ENCODE data around the gene WDR90. TPM values are rescaled to one million over a fixed set of nuclear protein-coding genes. Genes with fewer than 3 reads are reported as not detected.

Gene WDR90
- total and polyA plus RNA-seq, 4 donors: 7.5 to 60.9 (median 23.4) TPM

DNA sequence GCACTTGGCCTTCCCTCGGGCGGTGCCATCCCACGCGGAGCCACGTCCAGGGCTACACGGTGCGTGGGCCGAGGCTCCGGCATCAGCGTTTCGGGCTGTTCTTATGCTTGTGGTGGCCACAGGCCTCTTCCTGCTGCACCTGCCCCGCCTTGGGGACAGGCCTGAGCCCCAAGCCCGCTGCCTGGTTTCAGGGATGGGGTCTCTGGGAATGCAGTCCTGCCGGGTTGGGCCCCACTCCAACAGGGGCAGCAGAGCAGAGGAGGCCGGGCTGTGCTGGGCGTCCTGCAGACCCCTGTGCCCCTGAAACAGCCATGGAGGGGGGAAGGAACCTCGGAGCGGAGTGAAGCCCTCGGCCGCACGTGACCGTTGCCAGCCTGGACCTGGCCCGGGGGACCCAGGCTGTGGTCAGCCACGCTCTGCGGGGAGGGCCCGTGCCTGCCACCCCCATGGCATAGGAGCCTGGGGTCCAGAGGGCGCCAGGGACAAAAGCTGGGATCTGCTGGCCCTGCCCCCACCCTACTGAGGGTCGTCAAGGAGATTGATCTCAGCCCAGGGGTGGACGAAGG, 18.8 kb upstream of the WDR90 start:
- H3K4me3 ChIP-seq (ENCODE audit: low read length in 2 of 2): no peak overlapping the region
- H3K27me3 ChIP-seq (ENCODE audit: control insufficient read depth in 1 of 2, insufficient read depth in 2 of 2, low read length in 1 of 2): no peaks in the 10 kb centered on the region
- ATAC-seq (ENCODE audit: low FRiP score) (no peak), DNase-seq (peak in 1 of 2 donors; percentile 46)
- H3K36me3 ChIP-seq (ENCODE audit: control insufficient read depth in 1 of 2, insufficient read depth in 2 of 2, low read length in 1 of 2): peaks cover 0 to 2% of the 10 kb centered on the region in 2 donors
- H3K9me3 ChIP-seq (ENCODE audit: control insufficient read depth, low read length): no peaks in the 10 kb centered on the region
- intact Hi-C loops (cut with DNase I): no loop called here
- no peaks in the 10 kb centered on the region for H3K4me1 ChIP-seq (ENCODE audit: control insufficient read depth in 1 of 2, insufficient read depth in 2 of 2, low read length in 2 of 2)
- 38 to 42% methylated on average over 29 of the region's 29 CpGs for WGBS, 2 donors
- H3K27ac ChIP-seq (ENCODE audit: low read depth in 1 of 2, low read length in 2 of 2): no peak overlapping the region

- H3K36me3 ChIP-seq (ENCODE audit: control insufficient read depth in 1 of 2, insufficient read depth in 2 of 2, low read length in 1 of 2): peaks cover 0 to 2% of the 10 kb centered on the region in 2 donors
- intact Hi-C loops (cut with DNase I): no loop called here
- no peaks in the 10 kb centered on the region for H3K9me3 ChIP-seq (ENCODE audit: control insufficient read depth, low read length)
- no peak within 1 kb of the TSS for H3K27ac ChIP-seq (ENCODE audit: low read depth in 1 of 2, low read length in 2 of 2)
- no peaks in the 10 kb centered on the region for H3K4me1 ChIP-seq (ENCODE audit: control insufficient read depth in 1 of 2, insufficient read depth in 2 of 2, low read length in 2 of 2)
- WGBS, 2 donors: 7% methylated on average over 21 to 23 of the region's 23 CpGs
- no peak within 1 kb of the TSS for H3K4me3 ChIP-seq (ENCODE audit: low read length in 2 of 2)
- H3K27me3 ChIP-seq (ENCODE audit: control insufficient read depth in 1 of 2, insufficient read depth in 2 of 2, low read length in 1 of 2): no peaks in the 10 kb centered on the region
- no peak for ATAC-seq (ENCODE audit: low FRiP score)
- DNase-seq: peak in 1 of 2 donors; percentile 46
Measured at GRCh38 chr16:630815-631405, 18.3 kb upstream of the WDR90 start, which contains the start of gene WFIKKN1. Gene WFIKKN1 (plus strand): TSS chr16:630985. CDS start chr16:631254, 269 bp downstream.

DNA sequence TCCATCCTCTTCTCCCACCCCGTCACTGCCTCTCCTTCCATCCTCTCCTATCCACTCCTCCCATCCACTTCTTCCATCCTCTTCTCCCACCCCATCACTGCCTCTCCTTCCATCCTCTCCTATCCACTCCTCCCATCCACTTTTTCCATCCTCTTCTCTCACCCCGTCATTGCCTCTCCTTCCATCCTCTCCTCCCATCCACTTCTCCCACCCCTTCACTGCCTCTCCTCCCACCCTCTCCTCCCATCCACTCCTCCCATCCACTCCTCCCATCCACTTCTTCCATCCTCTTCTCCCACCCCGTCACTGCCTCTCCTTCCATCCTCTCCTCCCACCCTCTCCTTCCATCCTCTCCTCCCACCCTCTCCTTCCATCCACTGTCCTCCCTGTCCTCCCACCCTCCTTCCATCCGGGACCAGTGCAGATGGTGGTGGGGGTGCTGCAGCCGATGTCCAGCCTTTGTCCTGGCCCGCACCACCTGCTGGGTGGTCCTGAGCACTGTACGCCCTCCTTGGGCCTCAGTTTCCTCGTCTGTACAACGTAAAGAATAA, 17.3 kb upstream of the WDR90 start:
- H3K36me3 ChIP-seq (ENCODE audit: control insufficient read depth in 1 of 2, insufficient read depth in 2 of 2, low read length in 1 of 2): peaks cover 0 to 2% of the 10 kb centered on the region in 2 donors
- no peaks in the 10 kb centered on the region for H3K27me3 ChIP-seq (ENCODE audit: control insufficient read depth in 1 of 2, insufficient read depth in 2 of 2, low read length in 1 of 2)
- DNase-seq: no peak
- H3K27ac ChIP-seq (ENCODE audit: low read depth in 1 of 2, low read length in 2 of 2): no peak overlapping the region
- no peak for ATAC-seq (ENCODE audit: low FRiP score)
- H3K9me3 ChIP-seq (ENCODE audit: control insufficient read depth, low read length): no peaks in the 10 kb centered on the region
- WGBS, 2 donors: 49 to 53% methylated on average over 9 of the region's 9 CpGs
- no peak overlapping the region for H3K4me3 ChIP-seq (ENCODE audit: low read length in 2 of 2)
- intact Hi-C loops (cut with DNase I): no loop called here
- H3K4me1 ChIP-seq (ENCODE audit: control insufficient read depth in 1 of 2, insufficient read depth in 2 of 2, low read length in 2 of 2): no peaks in the 10 kb centered on the region

DNA sequence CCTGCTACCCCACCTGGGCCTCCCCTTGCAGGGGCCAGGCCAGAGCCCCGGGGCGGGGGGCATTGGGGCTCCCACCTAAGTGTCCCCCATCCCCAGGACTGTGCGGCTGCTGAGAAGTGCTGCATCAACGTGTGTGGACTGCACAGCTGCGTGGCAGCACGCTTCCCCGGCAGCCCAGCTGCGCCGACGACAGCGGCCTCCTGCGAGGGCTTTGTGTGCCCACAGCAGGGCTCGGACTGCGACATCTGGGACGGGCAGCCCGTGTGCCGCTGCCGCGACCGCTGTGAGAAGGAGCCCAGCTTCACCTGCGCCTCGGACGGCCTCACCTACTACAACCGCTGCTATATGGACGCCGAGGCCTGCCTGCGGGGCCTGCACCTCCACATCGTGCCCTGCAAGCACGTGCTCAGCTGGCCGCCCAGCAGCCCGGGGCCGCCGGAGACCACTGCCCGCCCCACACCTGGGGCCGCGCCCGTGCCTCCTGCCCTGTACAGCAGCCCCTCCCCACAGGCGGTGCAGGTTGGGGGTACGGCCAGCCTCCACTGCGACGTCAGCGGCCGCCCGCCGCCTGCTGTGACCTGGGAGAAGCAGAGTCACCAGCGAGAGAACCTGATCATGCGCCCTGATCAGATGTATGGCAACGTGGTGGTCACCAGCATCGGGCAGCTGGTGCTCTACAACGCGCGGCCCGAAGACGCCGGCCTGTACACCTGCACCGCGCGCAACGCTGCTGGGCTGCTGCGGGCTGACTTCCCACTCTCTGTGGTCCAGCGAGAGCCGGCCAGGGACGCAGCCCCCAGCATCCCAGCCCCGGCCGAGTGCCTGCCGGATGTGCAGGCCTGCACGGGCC, 16.5 kb upstream of the WDR90 start:
- intact Hi-C loops (cut with DNase I): no loop called here
- no peaks in the 10 kb centered on the region for H3K4me1 ChIP-seq (ENCODE audit: control insufficient read depth in 1 of 2, insufficient read depth in 2 of 2, low read length in 2 of 2)
- WGBS, 2 donors: 92 to 93% methylated on average over 61 to 67 of the region's 67 CpGs
- H3K27me3 ChIP-seq (ENCODE audit: control insufficient read depth in 1 of 2, insufficient read depth in 2 of 2, low read length in 1 of 2): no peaks in the 10 kb centered on the region
- H3K36me3 ChIP-seq (ENCODE audit: control insufficient read depth in 1 of 2, insufficient read depth in 2 of 2, low read length in 1 of 2): peaks cover 0 to 2% of the 10 kb centered on the region in 2 donors
- no peak overlapping the region for H3K4me3 ChIP-seq (ENCODE audit: low read length in 2 of 2)
- peak in 1 of 2 donors; percentile 42 for DNase-seq
- H3K27ac ChIP-seq (ENCODE audit: low read depth in 1 of 2, low read length in 2 of 2): no peak overlapping the region
- no peak for ATAC-seq (ENCODE audit: low FRiP score)
- no peaks in the 10 kb centered on the region for H3K9me3 ChIP-seq (ENCODE audit: control insufficient read depth, low read length)

DNA sequence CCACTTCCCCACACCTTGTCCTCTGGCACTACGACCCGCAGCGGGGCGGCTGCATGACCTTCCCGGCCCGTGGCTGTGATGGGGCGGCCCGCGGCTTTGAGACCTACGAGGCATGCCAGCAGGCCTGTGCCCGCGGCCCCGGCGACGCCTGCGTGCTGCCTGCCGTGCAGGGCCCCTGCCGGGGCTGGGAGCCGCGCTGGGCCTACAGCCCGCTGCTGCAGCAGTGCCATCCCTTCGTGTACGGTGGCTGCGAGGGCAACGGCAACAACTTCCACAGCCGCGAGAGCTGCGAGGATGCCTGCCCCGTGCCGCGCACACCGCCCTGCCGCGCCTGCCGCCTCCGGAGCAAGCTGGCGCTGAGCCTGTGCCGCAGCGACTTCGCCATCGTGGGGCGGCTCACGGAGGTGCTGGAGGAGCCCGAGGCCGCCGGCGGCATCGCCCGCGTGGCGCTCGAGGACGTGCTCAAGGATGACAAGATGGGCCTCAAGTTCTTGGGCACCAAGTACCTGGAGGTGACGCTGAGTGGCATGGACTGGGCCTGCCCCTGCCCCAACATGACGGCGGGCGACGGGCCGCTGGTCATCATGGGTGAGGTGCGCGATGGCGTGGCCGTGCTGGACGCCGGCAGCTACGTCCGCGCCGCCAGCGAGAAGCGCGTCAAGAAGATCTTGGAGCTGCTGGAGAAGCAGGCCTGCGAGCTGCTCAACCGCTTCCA, 15.7 kb upstream of the WDR90 start:
- peak in 1 of 2 donors; percentile 48 for DNase-seq
- Histone ChIP-seq H3K27ac (ENCODE audit: low read depth in 1 of 2, low read length in 2 of 2) (no peak overlapping the region), H3K36me3 (ENCODE audit: control insufficient read depth in 1 of 2, insufficient read depth in 2 of 2, low read length in 1 of 2) (peaks cover 0 to 2% of the 10 kb centered on the region in 2 donors), H3K4me3 (ENCODE audit: low read length in 2 of 2) (no peak overlapping the region), H3K4me1 (ENCODE audit: control insufficient read depth in 1 of 2, insufficient read depth in 2 of 2, low read length in 2 of 2) (no peaks in the 10 kb centered on the region), H3K9me3 (ENCODE audit: control insufficient read depth, low read length) (no peaks in the 10 kb centered on the region), H3K27me3 (ENCODE audit: control insufficient read depth in 1 of 2, insufficient read depth in 2 of 2, low read length in 1 of 2) (no peaks in the 10 kb centered on the region)
- intact Hi-C loops (cut with DNase I): no loop called here
- 96% methylated on average over 68 to 74 of the region's 74 CpGs for WGBS, 2 donors
- no peak for ATAC-seq (ENCODE audit: low FRiP score)

- 91% methylated on average over 22 of the region's 22 CpGs for WGBS, 2 donors
- ATAC-seq (ENCODE audit: low FRiP score) (no peak), DNase-seq (no peak)
- Histone ChIP-seq H3K36me3 (ENCODE audit: control insufficient read depth in 1 of 2, insufficient read depth in 2 of 2, low read length in 1 of 2) (peaks cover 0 to 2% of the 10 kb centered on the region in 2 donors), H3K4me1 (ENCODE audit: control insufficient read depth in 1 of 2, insufficient read depth in 2 of 2, low read length in 2 of 2) (no peaks in the 10 kb centered on the region), H3K4me3 (ENCODE audit: low read length in 2 of 2) (no peak overlapping the region), H3K9me3 (ENCODE audit: control insufficient read depth, low read length) (no peaks in the 10 kb centered on the region), H3K27ac (ENCODE audit: low read depth in 1 of 2, low read length in 2 of 2) (no peak overlapping the region), H3K27me3 (ENCODE audit: control insufficient read depth in 1 of 2, insufficient read depth in 2 of 2, low read length in 1 of 2) (no peaks in the 10 kb centered on the region)
- intact Hi-C loops (cut with DNase I): no loop called here
Measured at GRCh38 chr16:634051-634670, 15.0 kb upstream of the WDR90 start.

DNA sequence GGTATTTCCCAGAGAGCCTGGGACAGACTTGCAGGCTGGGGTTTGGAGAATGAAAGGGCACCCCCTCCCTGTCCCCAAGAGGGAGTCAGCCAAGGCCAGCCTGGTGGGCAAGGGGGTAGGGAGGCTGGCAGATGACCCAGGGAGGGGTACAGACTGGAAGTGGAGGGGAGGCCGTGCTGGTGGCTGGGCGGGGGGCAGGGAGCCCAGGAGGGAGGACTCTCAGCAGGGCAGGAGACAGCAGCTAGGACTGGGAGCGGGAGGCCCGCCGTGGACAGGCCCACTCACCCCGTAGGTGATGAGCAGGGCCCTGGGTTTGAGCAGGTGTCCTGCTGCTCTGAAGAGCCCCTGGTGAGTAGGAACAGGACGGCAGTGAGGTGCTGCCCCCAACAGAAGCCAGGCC, 14.2 kb upstream of the WDR90 start:
- Histone ChIP-seq H3K4me3 (ENCODE audit: low read length in 2 of 2) (no peak overlapping the region), H3K27ac (ENCODE audit: low read depth in 1 of 2, low read length in 2 of 2) (no peak overlapping the region), H3K36me3 (ENCODE audit: control insufficient read depth in 1 of 2, insufficient read depth in 2 of 2, low read length in 1 of 2) (peaks cover 0 to 2% of the 10 kb centered on the region in 2 donors), H3K27me3 (ENCODE audit: control insufficient read depth in 1 of 2, insufficient read depth in 2 of 2, low read length in 1 of 2) (no peaks in the 10 kb centered on the region), H3K9me3 (ENCODE audit: control insufficient read depth, low read length) (no peaks in the 10 kb centered on the region), H3K4me1 (ENCODE audit: control insufficient read depth in 1 of 2, insufficient read depth in 2 of 2, low read length in 2 of 2) (no peaks in the 10 kb centered on the region)
- intact Hi-C loops (cut with DNase I): loop anchor here in 1 of 2 donors (5.0 kb wide), 1 partner anchor 48 kb away; no protein-coding TSS in a partner anchor
- ATAC-seq (ENCODE audit: low FRiP score): no peak
- WGBS, 2 donors: 83 to 88% methylated on average over 6 to 7 of the region's 7 CpGs
- DNase-seq: no peak
